Small intestine (tissue), 16 donors: ENCODE measurements around the gene EXOSC7. TPM values are rescaled to one million over a fixed set of nuclear protein-coding genes. Genes with fewer than 3 reads are reported as not detected.

Experiments
- DNase-seq, 2 donors: peaks; one replicate each; pipeline versions ENCODE4 v3.0.0 to v3.0.0-alpha.2; 2013
- FAIRE-seq: peaks from 2 replicates; lab custom pipeline; 2012; peaks lifted over from hg19 to GRCh38; lab: Jason Lieb, UNC
- H3K27ac ChIP-seq, 3 donors: one replicate each; pipeline ENCODE4 v1.5.1; 2013; ENCODE audit warnings: low read length in 2 of 3, mild to moderate bottlenecking in 2 of 3, control low read depth in 1 of 3, inconsistent platforms in 1 of 3, low read depth in 1 of 3, moderate library complexity in 1 of 3
- H3K27me3 ChIP-seq, 3 donors: one replicate each; pipeline ENCODE4 v1.6.1; 2013; ENCODE audit warnings: low read length in 3 of 3, inconsistent platforms in 1 of 3; ENCODE audit not compliant: control insufficient read depth in 3 of 3, insufficient read depth in 3 of 3
- H3K36me3 ChIP-seq, 3 donors: one replicate each; pipeline ENCODE4 v1.6.1; 2013; ENCODE audit warnings: low read length in 3 of 3, inconsistent platforms in 1 of 3, low read depth in 1 of 3, mild to moderate bottlenecking in 1 of 3, moderate library complexity in 1 of 3; ENCODE audit not compliant: control insufficient read depth in 3 of 3, insufficient read depth in 2 of 3
- H3K4me1 ChIP-seq, 3 donors: one replicate each; pipeline ENCODE4 v1.6.1; 2013; ENCODE audit warnings: low read length in 2 of 3, inconsistent platforms in 1 of 3, low read depth in 1 of 3, mild to moderate bottlenecking in 1 of 3, moderate library complexity in 1 of 3; ENCODE audit not compliant: control insufficient read depth in 3 of 3, insufficient read depth in 2 of 3
- H3K4me3 ChIP-seq, 3 donors: one replicate each; pipeline ENCODE4 v1.5.1; 2013; ENCODE audit warnings: low read length in 3 of 3, control low read depth in 1 of 3, inconsistent platforms in 1 of 3, low read depth in 1 of 3, mild to moderate bottlenecking in 1 of 3, moderate library complexity in 1 of 3
- H3K9me3 ChIP-seq, 2 donors: one replicate each; pipeline ENCODE4 v1.6.1; 2013; ENCODE audit warnings: low read depth in 1 of 2, low read length in 1 of 2; ENCODE audit not compliant: control insufficient read depth in 2 of 2, insufficient read depth in 1 of 2
- WGBS, 3 donors: extraction: QIAGEN DNeasy Blood & Tissue Kit; methylation state at CpG; one replicate each; pipeline ENCODE4 v1.1.7; 2013; 5-methylcytosine and 5-hydroxymethylcytosine counted together
- long read RNA-seq, 10 donors: transcript quantifications; one replicate each; lab custom pipeline, GENCODE V29; 2026
- polyA plus RNA-seq, 4 donors: library from polyadenylated mRNA; stranded (reverse) in 3 of 4; unstranded in 1 of 4; fragments of 200-250 nt in 3 of 4; fragments of 120-200 nt in 1 of 4; gene quantifications; one replicate each; pipeline versions ENCODE4 v1.2.1 to v1.2.3, GENCODE V29; 2013
- donor health status: healthy with polysubstance abuse.
- donor health status: control.
- donor health status: control.
- donor health status: Bipolar disorder and iron deficiency.
- donor health status: healthy.

Gene EXOSC7
- polyA plus RNA-seq = 10 to 100 TPM; 21.9 to 39.4 (median 30.4) TPM
- long read RNA-seq, donor 1 = 0 reads
- long read RNA-seq, donor 2, partial matches to known transcripts = 0 of 8 reads
- long read RNA-seq, donor 2, other reads (novel, unspliced or antisense) = 0 of 8 reads
- long read RNA-seq, donor 3, transcript EXOSC7-209 (3 exons, 1,647 nt) = minor isoform, 5 of 14 reads
- long read RNA-seq, donor 3, transcript EXOSC7-201 (8 exons, 1,055 nt) = major isoform, 9 of 14 reads
- long read RNA-seq, donor 3, partial matches to known transcripts = 0 of 14 reads
- long read RNA-seq, donor 3, other reads (novel, unspliced or antisense) = 0 of 14 reads
- long read RNA-seq, donor 4 = 0 reads
- long read RNA-seq, donor 5, partial matches to known transcripts = 0 of 10 reads
- long read RNA-seq, donor 5, other reads (novel, unspliced or antisense) = 9 of 10 reads
- long read RNA-seq, donor 6, transcript EXOSC7-201 (8 exons, 1,055 nt) = major isoform, 6 of 11 reads
- long read RNA-seq, donor 6, partial matches to known transcripts = 0 of 11 reads
- long read RNA-seq, donor 6, other reads (novel, unspliced or antisense) = 0 of 11 reads
- long read RNA-seq, donor 7 = 0 reads
- long read RNA-seq, donor 8, partial matches to known transcripts = 0 of 4 reads
- long read RNA-seq, donor 8, other reads (novel, unspliced or antisense) = 0 of 4 reads
- long read RNA-seq, donor 9, partial matches to known transcripts = 0 of 2 reads
- long read RNA-seq, donor 9, other reads (novel, unspliced or antisense) = 0 of 2 reads
- long read RNA-seq, donor 10, transcript EXOSC7-201 (8 exons, 1,055 nt) = major isoform, 8 of 27 reads
- long read RNA-seq, donor 10, transcript EXOSC7-209 (3 exons, 1,647 nt) = minor isoform, 6 of 27 reads
- long read RNA-seq, donor 10, partial matches to known transcripts = 7 of 27 reads
- long read RNA-seq, donor 10, other reads (novel, unspliced or antisense) = 0 of 27 reads

DNA sequence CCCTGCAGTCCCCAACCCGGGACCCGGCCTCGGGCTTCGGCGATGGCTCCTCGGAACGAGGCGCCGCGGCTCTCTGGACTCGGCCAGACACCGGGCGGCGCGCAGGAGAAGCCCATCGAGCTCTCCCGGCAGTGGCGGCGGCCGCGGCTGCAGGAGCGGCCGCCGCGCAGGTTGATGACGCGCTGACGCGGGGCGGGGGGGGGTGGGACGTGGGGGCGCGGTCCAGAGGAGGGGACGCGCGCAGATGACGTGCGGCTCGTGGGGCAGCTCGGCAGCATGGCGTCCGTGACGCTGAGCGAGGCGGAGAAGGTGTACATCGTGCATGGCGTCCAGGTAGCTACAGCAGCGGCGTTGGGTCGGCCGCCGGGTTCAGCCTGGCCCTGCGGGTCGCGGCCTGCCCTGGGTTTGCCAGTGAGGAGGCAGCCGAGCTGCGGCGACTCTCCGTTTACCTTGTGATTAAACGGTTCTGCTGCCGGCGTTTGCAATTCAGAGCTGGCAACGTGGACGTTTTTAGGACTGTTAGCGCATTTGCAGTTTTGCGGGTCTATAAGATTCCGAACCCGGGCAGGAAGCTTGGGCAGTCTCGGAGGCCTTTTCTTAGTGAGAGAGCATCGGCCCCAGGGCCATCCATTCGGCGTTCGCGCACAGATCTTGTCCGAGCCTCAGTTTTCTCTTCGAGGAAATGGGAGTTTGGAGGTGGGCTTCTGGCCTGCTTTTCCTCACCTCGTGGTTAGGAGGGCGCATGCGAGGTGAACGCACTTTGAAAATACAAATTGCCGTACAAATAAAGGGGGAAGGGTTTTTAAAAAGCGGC, at the start of gene EXOSC7, which contains the start of gene ZDHHC3:
EXOSC7 (plus strand) TSS at position 243 of the 814 bp plus-strand sequence; CDS start at position 277, 34 bp downstream.
ZDHHC3 (minus strand) TSS at position 173 of the 814 bp plus-strand sequence. CDS start 16,738 bp downstream, outside the sequence.
- Histone ChIP-seq H3K27me3 (no peaks in the 10 kb centered on the region), H3K4me1 (peaks cover 5 to 15% (median 9%) of the 10 kb centered on the region in 3 donors), H3K9me3 (no peaks in the 10 kb centered on the region), H3K27ac (peak within 1 kb of the TSS; percentile 92 to 95 (median 94)), H3K36me3 (no peaks in the 10 kb centered on the region), H3K4me3 (peak within 1 kb of the TSS; percentile 91 to 95 (median 94))
- peak; percentile 88 to 96 for DNase-seq
- no peak for FAIRE-seq
- 0 to 1% (median 0%) methylated on average over 80 to 82 of the region's 82 CpGs for WGBS, 3 donors

DNA sequence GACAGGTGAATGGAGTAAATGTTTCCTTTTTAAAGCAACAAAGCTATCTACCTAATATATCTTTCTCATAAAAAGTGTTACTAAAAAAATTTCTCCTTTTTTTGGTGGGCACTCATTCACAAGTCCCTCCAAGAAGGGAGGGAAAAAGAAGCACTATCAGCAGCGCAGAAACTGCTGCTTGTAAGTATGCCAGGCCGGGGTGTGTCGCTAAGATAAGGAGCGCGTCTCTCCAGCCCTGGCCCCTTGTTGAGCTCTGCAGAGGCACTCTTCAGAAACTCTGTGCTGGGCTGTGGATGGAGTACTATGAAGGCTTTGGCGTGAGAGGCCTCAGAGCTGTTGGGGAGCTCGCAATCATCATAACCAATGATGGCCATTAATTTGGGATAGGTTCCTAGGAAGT, 49.1 kb upstream of the EXOSC7 start:
- Histone ChIP-seq H3K36me3 (peaks cover 16 to 76% (median 30%) of the 10 kb centered on the region in 3 donors), H3K4me3 (no peak overlapping the region), H3K4me1 (peaks cover 0 to 15% (median 0%) of the 10 kb centered on the region in 3 donors), H3K9me3 (no peaks in the 10 kb centered on the region), H3K27me3 (no peaks in the 10 kb centered on the region), H3K27ac (peak overlapping the region in 1 of 3 donors; percentile 38)
- peak in 1 of 2 donors; percentile 43 for DNase-seq
- no peak for FAIRE-seq
- 72 to 86% (median 78%) methylated on average over 7 of the region's 7 CpGs for WGBS, 3 donors

DNA sequence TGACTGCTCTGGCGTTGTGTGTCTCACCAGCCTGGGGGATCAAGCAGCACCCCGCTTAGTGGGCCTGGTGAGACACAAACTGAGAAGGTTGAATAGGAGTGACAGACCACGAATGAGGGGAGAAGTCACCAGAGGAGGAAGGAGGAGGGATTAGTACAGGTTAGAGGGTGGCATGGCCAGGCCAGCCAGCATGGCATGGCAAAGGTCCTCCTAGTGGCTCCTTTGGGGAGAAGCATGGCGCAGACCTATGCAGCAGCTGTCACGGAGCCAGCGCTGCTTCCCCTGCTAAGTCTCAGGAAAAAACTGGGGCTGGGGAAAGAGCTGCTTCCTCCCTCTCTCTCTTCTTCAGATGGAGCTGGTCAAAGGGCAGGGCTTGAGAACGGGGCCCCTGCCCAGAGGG, 48.7 kb upstream of the EXOSC7 start:
- FAIRE-seq (no peak), DNase-seq (peak in 1 of 2 donors; percentile 27)
- Histone ChIP-seq H3K4me1 (peaks cover 0 to 15% (median 0%) of the 10 kb centered on the region in 3 donors), H3K27me3 (no peaks in the 10 kb centered on the region), H3K36me3 (peaks cover 13 to 73% (median 31%) of the 10 kb centered on the region in 3 donors), H3K9me3 (no peaks in the 10 kb centered on the region), H3K4me3 (no peak overlapping the region), H3K27ac (peak overlapping the region in 1 of 3 donors; percentile 38)
- WGBS, 3 donors = 86 to 91% (median 89%) methylated on average over 7 of the region's 7 CpGs

DNA sequence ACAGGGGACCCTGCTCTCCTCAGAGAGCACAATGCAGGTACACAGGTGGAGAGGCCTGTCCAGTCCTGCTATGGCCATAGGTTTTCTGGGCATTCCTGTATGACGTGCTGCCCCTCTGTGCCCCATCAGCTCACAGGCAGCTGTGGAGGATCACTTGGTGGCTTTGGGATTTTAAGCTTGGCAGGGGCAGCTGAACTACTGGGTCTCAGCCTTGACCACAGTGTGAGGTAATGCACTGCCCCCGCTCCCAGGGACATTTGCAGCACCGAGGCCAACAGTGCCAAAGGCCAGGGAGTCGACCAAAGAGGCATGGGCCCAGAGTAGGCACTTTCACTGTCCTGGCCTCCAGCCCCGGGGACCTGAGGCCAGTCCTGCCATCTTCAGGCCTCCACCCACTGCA, 46.3 kb upstream of the EXOSC7 start:
- peaks cover 11 to 78% (median 31%) of the 10 kb centered on the region in 3 donors for H3K36me3 ChIP-seq
- 91 to 96% (median 93%) methylated on average over 5 of the region's 5 CpGs for WGBS, 3 donors
- FAIRE-seq = no peak

DNA sequence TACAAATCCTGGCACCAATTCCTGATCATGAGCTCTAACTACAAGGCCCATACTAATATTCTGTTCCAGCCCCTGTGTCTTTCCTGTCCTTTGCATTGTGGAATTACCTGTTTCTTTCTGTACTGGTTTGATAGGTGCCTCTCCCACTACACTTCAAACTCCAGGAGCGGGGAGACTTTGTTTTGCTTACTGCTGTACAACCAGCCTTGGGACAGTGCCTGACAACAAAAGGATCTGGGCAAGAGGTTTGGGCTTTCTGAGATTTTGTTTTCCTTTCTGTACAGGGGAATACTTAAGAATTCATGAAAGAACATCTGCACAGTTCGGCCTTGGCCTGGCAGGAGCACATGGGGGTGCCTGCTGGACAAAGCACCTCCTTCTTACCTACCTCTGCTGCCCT, 45.1 kb upstream of the EXOSC7 start:
- Histone ChIP-seq H3K36me3 (peaks cover 14 to 78% (median 29%) of the 10 kb centered on the region in 3 donors), H3K4me1 (peaks cover 0 to 15% (median 0%) of the 10 kb centered on the region in 3 donors), H3K4me3 (no peak overlapping the region), H3K9me3 (no peaks in the 10 kb centered on the region), H3K27me3 (no peaks in the 10 kb centered on the region), H3K27ac (no peak overlapping the region)
- DNase-seq (no peak), FAIRE-seq (no peak)
- 93 to 100% (median 99%) methylated on average over 2 of the region's 2 CpGs for WGBS, 3 donors

More for the DNA sequence above, 46.3 kb upstream of the EXOSC7 start:
- Histone ChIP-seq H3K4me3 (no peak overlapping the region), H3K4me1 (peaks cover 0 to 15% (median 0%) of the 10 kb centered on the region in 3 donors), H3K27ac (no peak overlapping the region), H3K9me3 (no peaks in the 10 kb centered on the region), H3K27me3 (no peaks in the 10 kb centered on the region)
- no peak for DNase-seq

DNA sequence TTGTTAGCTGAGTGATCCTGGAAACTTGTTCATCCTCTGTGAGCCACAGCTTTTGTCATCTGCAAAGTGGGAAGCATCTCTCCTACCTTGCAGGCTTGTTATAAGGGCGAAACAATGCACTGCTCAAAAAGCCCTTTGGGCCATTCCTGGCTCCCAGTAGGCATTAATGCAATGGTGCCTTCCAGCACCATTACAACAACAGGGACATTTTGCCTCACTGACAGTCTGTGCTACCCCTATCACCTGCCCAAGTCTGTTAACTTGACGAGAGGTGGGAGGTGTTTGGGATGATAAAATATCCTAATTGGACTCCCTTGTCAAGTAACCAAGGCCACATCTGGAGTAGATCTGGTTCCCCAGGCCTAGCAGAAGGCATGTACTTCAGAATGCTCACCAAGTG, 44.3 kb upstream of the EXOSC7 start:
- WGBS, 3 donors = 92 to 95% (median 94%) methylated on average over 2 of the region's 2 CpGs
- no peak for FAIRE-seq
- DNase-seq = no peak
- no peaks in the 10 kb centered on the region for H3K9me3 ChIP-seq
- H3K27me3 ChIP-seq = no peaks in the 10 kb centered on the region
- no peak overlapping the region for H3K27ac ChIP-seq
- no peak overlapping the region for H3K4me3 ChIP-seq
- peaks cover 0 to 12% (median 0%) of the 10 kb centered on the region in 3 donors for H3K4me1 ChIP-seq
- H3K36me3 ChIP-seq = peaks cover 12 to 69% (median 29%) of the 10 kb centered on the region in 3 donors

DNA sequence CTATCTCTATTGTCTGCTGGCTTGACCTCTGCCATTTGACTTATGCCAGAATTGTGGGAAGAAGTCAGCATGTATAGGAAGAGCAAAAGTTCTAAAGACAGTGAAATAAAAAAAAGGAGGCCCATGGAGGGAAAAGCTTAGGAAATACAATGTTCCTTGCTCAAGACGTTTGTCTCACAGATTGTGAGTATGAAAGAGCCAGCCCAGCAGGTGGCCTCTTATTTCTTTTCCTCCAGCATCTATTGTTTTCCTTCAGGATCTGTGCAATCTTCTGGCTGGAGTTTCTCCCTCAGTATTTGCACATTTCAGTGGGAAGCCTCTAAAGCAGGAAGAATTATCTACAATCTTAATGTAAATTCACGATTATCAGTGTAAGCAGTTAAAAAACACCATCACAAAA, 43.8 kb upstream of the EXOSC7 start:
- Histone ChIP-seq H3K4me1 (peaks cover 0 to 7% (median 0%) of the 10 kb centered on the region in 3 donors), H3K27me3 (no peaks in the 10 kb centered on the region), H3K9me3 (no peaks in the 10 kb centered on the region), H3K36me3 (peaks cover 12 to 69% (median 29%) of the 10 kb centered on the region in 3 donors), H3K4me3 (no peak overlapping the region), H3K27ac (no peak overlapping the region)
- 56 to 63% (median 59%) methylated on average over 2 of the region's 2 CpGs for WGBS, 3 donors
- FAIRE-seq (no peak), DNase-seq (no peak)
